SK-N-SH (cell line): ENCODE measurements around the gene GRIN2A. TPM values are rescaled to one million over a fixed set of nuclear protein-coding genes. Genes with fewer than 3 reads are reported as not detected.

Experiments used
- CTCF ChIA-PET: fragments of 300-600, 350-600 bp; formaldehyde crosslinking; extraction: SDS; loops from one replicate; lab custom pipeline; 2021; lab: Yijun Ruan, JAX
- POLR2A ChIA-PET: fragments of 350-600 bp; sonication (Branson Sonifier 250); formaldehyde crosslinking; extraction: SDS; loops from one replicate; lab custom pipeline; 2020; ENCODE audit warnings: antibody characterized with exemption, inconsistent platforms; lab: Yijun Ruan, JAX
- DNase-seq: peaks from one replicate; pipeline ENCODE4 v3.0.0; 2012
- H2AFZ ChIP-seq: fragments of 200-600 bp; sonication (generic); 2 replicates; pipeline ENCODE4 v1.8.1; 2016; ENCODE audit warnings: antibody characterized with exemption, mild to moderate bottlenecking, low read depth
- H3F3A ChIP-seq: fragments of 200-600 bp; sonication (generic); replicated peaks from 2 replicates; pipeline ENCODE3; 2016; ENCODE audit warnings: antibody characterized with exemption, mild to moderate bottlenecking; ENCODE audit not compliant: insufficient read depth
- H3K27ac ChIP-seq, 2 experiments: fragments of 200-500 bp in 1 of 2; fragments of 200-600 bp in 1 of 2; sonication (Bioruptor generic) in 1 of 2; sonication (generic), shearing (Covaris generic) in 1 of 2; 2 replicates each; pipeline versions ENCODE4 v1.5.1 to v1.6.1; 2014 to 2016; ENCODE audit warnings: low read depth in 2 of 2, inconsistent platforms in 1 of 2, low read length in 1 of 2, mild to moderate bottlenecking in 1 of 2, mixed read lengths in 1 of 2
- H3K27me3 ChIP-seq: fragments of 200-600 bp; sonication (generic), shearing (Covaris generic); 2 replicates; pipeline ENCODE4 v1.6.1; 2016; ENCODE audit warnings: mixed run types; ENCODE audit not compliant: insufficient read depth
- H3K36me3 ChIP-seq, 2 experiments: fragments of 200-500 bp in 1 of 2; fragments of 200-600 bp in 1 of 2; sonication (Bioruptor generic) in 1 of 2; sonication (generic) in 1 of 2; replicated peaks in 1 of 2; 2 replicates each; pipeline versions ENCODE3 to v1.5.1; 2014 to 2016; ENCODE audit warnings: low read length in 1 of 2, mild to moderate bottlenecking in 1 of 2; ENCODE audit not compliant: insufficient read depth in 2 of 2, control insufficient read depth in 1 of 2
- H3K4me1 ChIP-seq, 2 experiments: fragments of 200-500 bp in 1 of 2; fragments of 200-600 bp in 1 of 2; sonication (Bioruptor generic) in 1 of 2; sonication (generic), shearing (Covaris generic) in 1 of 2; 2 replicates each; pipeline versions ENCODE4 v1.5.1 to v1.6.1; 2014 to 2016; ENCODE audit warnings: low read depth in 1 of 2, low read length in 1 of 2, mixed run types in 1 of 2; ENCODE audit not compliant: insufficient read depth in 2 of 2, control insufficient read depth in 1 of 2
- H3K4me2 ChIP-seq: fragments of 200-600 bp; sonication (generic), shearing (Covaris generic); 2 replicates; pipeline ENCODE4 v1.6.1; 2017; ENCODE audit warnings: mixed run types
- H3K4me3 ChIP-seq, 2 experiments: fragments of 200-500 bp in 1 of 2; fragments of 200-600 bp in 1 of 2; sonication (Bioruptor generic) in 1 of 2; sonication (generic), shearing (Covaris generic) in 1 of 2; 2 replicates each; pipeline versions ENCODE4 v1.5.1 to v1.8.1; 2014 to 2016; ENCODE audit warnings: low read depth in 2 of 2, inconsistent platforms in 1 of 2, low read length in 1 of 2, mild to moderate bottlenecking in 1 of 2, mixed read lengths in 1 of 2, moderate library complexity in 1 of 2
- H3K79me2 ChIP-seq: fragments of 200-600 bp; sonication (generic); 2 replicates; pipeline ENCODE4 v1.8.1; 2017; ENCODE audit warnings: mild to moderate bottlenecking; ENCODE audit not compliant: insufficient read depth
- H3K9ac ChIP-seq: fragments of 200-600 bp; sonication (generic); 2 replicates; pipeline ENCODE4 v1.6.1; 2017; ENCODE audit warnings: mixed run types
- H3K9me2 ChIP-seq: fragments of 200-600 bp; sonication (generic); 2 replicates; pipeline ENCODE4 v1.6.1; 2017; ENCODE audit warnings: mixed run types
- H3K9me3 ChIP-seq: fragments of 200-600 bp; sonication (generic); 2 replicates; pipeline ENCODE4 v1.6.1; 2017; ENCODE audit warnings: mixed run types, mild to moderate bottlenecking, moderate library complexity
- H4K20me1 ChIP-seq: fragments of 200-600 bp; sonication (generic); 2 replicates; pipeline ENCODE4 v1.6.1; 2017; ENCODE audit warnings: mild to moderate bottlenecking, mixed run types; ENCODE audit not compliant: insufficient read depth
- CHD2 ChIP-seq: fragments of 150-350 bp; IDR thresholded peaks from 2 replicates; pipeline ENCODE4 v1.6.1; 2018; ENCODE audit warnings: low read length; ENCODE audit not compliant: partially characterized antibody
- ELF1 ChIP-seq: IDR thresholded peaks from 2 replicates; pipeline ENCODE4 v1.4.0; 2012
- EZH2phosphoT487 ChIP-seq: fragments of 200-600 bp; sonication (generic); IDR thresholded peaks from 2 replicates; pipeline ENCODE4 v1.6.1; 2017; ENCODE audit warnings: low read depth, mixed run types, mild to moderate bottlenecking, antibody characterized with exemption, moderate library complexity, borderline replicate concordance
- FOXJ3 ChIP-seq: sonication (generic); formaldehyde crosslinking; IDR thresholded peaks from 2 replicates; pipeline ENCODE4 v1.5.1; 2020; ENCODE audit warnings: mild to moderate bottlenecking, missing genetic modification reagents
- FOXM1 ChIP-seq: IDR thresholded peaks from 2 replicates; pipeline ENCODE4 v1.4.0; 2012; ENCODE audit warnings: low read depth, mild to moderate bottlenecking
- GATA2 ChIP-seq: sonication (generic); formaldehyde crosslinking; IDR thresholded peaks from 2 replicates; pipeline ENCODE4 v1.5.0; 2020; ENCODE audit warnings: mild to moderate bottlenecking, missing genetic modification reagents
- JUND ChIP-seq: IDR thresholded peaks from 2 replicates; pipeline ENCODE4 v1.4.0; 2012
- MAX ChIP-seq: IDR thresholded peaks from 2 replicates; pipeline ENCODE4 v1.4.0; 2012; ENCODE audit warnings: low read depth
- MXI1 ChIP-seq: IDR thresholded peaks from 2 replicates; pipeline ENCODE4 v1.6.1; 2012; ENCODE audit warnings: mild to moderate bottlenecking, low read depth, low read length, improper control_type of control experiment
- NFIC ChIP-seq: IDR thresholded peaks from 2 replicates; pipeline ENCODE4 v1.4.0; 2012; ENCODE audit warnings: borderline replicate concordance
- RAD21 ChIP-seq: IDR thresholded peaks from 2 replicates; pipeline ENCODE4 v1.6.1; 2012; ENCODE audit warnings: mild to moderate bottlenecking, low read length
- REST ChIP-seq: IDR thresholded peaks from 2 replicates; pipeline ENCODE4 v1.6.1; 2012; ENCODE audit warnings: mild to moderate bottlenecking, low read depth, low read length, moderate library complexity
- RFX5 ChIP-seq: IDR thresholded peaks from 2 replicates; pipeline ENCODE4 v1.6.1; 2012; ENCODE audit warnings: mild to moderate bottlenecking, improper control_type of control experiment, low read length
- SIN3A ChIP-seq: IDR thresholded peaks from 2 replicates; pipeline ENCODE4 v1.6.1; 2012; ENCODE audit warnings: low read depth, mild to moderate bottlenecking, low read length, moderate library complexity, borderline replicate concordance
- SMC3 ChIP-seq: IDR thresholded peaks from 2 replicates; pipeline ENCODE4 v1.6.1; 2012; ENCODE audit warnings: low read depth, low read length, improper control_type of control experiment
- TCF12 ChIP-seq: IDR thresholded peaks from 2 replicates; pipeline ENCODE4 v1.4.0; 2012
- TEAD4 ChIP-seq: IDR thresholded peaks from 2 replicates; pipeline ENCODE4 v1.4.0; 2012; ENCODE audit warnings: mild to moderate bottlenecking, borderline replicate concordance; ENCODE audit not compliant: insufficient read depth
- YY1 ChIP-seq: IDR thresholded peaks from 2 replicates; pipeline ENCODE4 v1.4.0; 2012; ENCODE audit warnings: low read depth, mild to moderate bottlenecking
- ZBTB33 ChIP-seq: IDR thresholded peaks from 2 replicates; pipeline ENCODE4 v1.4.0; 2012; ENCODE audit warnings: low read depth, borderline replicate concordance
- WGBS: methylation state at CpG from one replicate; pipeline ENCODE4 v1.1.6; 2017; ENCODE audit warnings: low lambda C conversion rate; 5-methylcytosine and 5-hydroxymethylcytosine counted together
- polyA plus RNA-seq, 3 experiments: library from polyadenylated mRNA; depleted of rRNA; stranded (reverse); fragments of >200 nt; gene quantifications; 2 replicates each; pipeline ENCODE4 v1.2.3, GENCODE V29; 2012
- TF ChIP-seq, protein P1 (sequence below): fragments of 150-350 bp; IDR thresholded peaks from 2 replicates; pipeline ENCODE4 v1.6.1; 2017; ENCODE audit warnings: antibody characterized with exemption, low read length, low read depth, borderline replicate concordance
- TF ChIP-seq, protein P2 (sequence below): fragments of 150-350 bp; IDR thresholded peaks from 2 replicates; pipeline ENCODE4 v1.6.1; 2016; ENCODE audit warnings: mild to moderate bottlenecking, low read depth, low read length

The GRIN2A gene
- polyA plus RNA-seq, 1 of the 3 experiments (the other 2 are of a cell fraction) = not detected

GRCh38 chr16:10169031-10169430, 13.2 kb downstream of the GRIN2A start:
- no peaks in the 10 kb centered on the region for H3F3A ChIP-seq
- H3K27ac ChIP-seq = no peak overlapping the region
- H4K20me1 ChIP-seq = no peaks in the 10 kb centered on the region
- WGBS = 29% methylated on average over 3 of the region's 3 CpGs
- ChIA-PET POLR2A (no interaction called here), CTCF (no interaction called here)
- H3K9me2 ChIP-seq = no peaks in the 10 kb centered on the region
- TF ChIP-seq RAD21 (no peak), TEAD4 (no peak), MXI1 (no peak), TCF12 (no peak), SMC3 (no peak), NFIC (no peak), FOXJ3 (CRISPR knock-in tag) (no peak)
- no peak for DNase-seq
- H2AFZ ChIP-seq = no peak overlapping the region
- H3K4me1 ChIP-seq = no peaks in the 10 kb centered on the region
- no peak overlapping the region for H3K4me2 ChIP-seq
- H3K36me3 ChIP-seq = no peaks in the 10 kb centered on the region
- H3K9me3 ChIP-seq = no peaks in the 10 kb centered on the region
- H3K79me2 ChIP-seq = no peaks in the 10 kb centered on the region
- no peak overlapping the region for H3K4me3 ChIP-seq
- H3K27me3 ChIP-seq = no peaks in the 10 kb centered on the region
- H3K9ac ChIP-seq = no peak overlapping the region

GRCh38 chr16:10168258-10168657, 14.0 kb downstream of the GRIN2A start:
- TF ChIP-seq YY1 = no peak
- TF ChIP-seq, protein P1, sequence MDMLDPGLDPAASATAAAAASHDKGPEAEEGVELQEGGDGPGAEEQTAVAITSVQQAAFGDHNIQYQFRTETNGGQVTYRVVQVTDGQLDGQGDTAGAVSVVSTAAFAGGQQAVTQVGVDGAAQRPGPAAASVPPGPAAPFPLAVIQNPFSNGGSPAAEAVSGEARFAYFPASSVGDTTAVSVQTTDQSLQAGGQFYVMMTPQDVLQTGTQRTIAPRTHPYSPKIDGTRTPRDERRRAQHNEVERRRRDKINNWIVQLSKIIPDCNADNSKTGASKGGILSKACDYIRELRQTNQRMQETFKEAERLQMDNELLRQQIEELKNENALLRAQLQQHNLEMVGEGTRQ = no peak
- no peak for TF ChIP-seq ELF1
- no peak for TF ChIP-seq SIN3A
- TF ChIP-seq REST = no peak
- TF ChIP-seq JUND = no peak
- no peak for TF ChIP-seq ZBTB33
- TF ChIP-seq RFX5 = no peak
- no peak for TF ChIP-seq EZH2phosphoT487
- TF ChIP-seq SMC3 = no peak
- no peak for TF ChIP-seq TCF12
- no peak for TF ChIP-seq MAX
- TF ChIP-seq MXI1 = no peak
- TF ChIP-seq CHD2 = no peak
- no peak for TF ChIP-seq FOXM1
- TF ChIP-seq, protein P2, sequence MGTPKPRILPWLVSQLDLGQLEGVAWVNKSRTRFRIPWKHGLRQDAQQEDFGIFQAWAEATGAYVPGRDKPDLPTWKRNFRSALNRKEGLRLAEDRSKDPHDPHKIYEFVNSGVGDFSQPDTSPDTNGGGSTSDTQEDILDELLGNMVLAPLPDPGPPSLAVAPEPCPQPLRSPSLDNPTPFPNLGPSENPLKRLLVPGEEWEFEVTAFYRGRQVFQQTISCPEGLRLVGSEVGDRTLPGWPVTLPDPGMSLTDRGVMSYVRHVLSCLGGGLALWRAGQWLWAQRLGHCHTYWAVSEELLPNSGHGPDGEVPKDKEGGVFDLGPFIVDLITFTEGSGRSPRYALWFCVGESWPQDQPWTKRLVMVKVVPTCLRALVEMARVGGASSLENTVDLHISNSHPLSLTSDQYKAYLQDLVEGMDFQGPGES = no peak
- TF ChIP-seq GATA2 (CRISPR knock-in tag) = no peak
- TF ChIP-seq, all 33 proteins: peak for 0
- POLR2A ChIA-PET = no interaction called here
- Histone ChIP-seq H2AFZ (no peak overlapping the region), H3K79me2 (no peaks in the 10 kb centered on the region), H3F3A (no peaks in the 10 kb centered on the region), H3K9ac (no peak overlapping the region), H3K4me1 (no peaks in the 10 kb centered on the region), H3K36me3 (no peaks in the 10 kb centered on the region), H3K4me3 (no peak overlapping the region), H4K20me1 (no peaks in the 10 kb centered on the region), H3K27ac (no peak overlapping the region), H3K4me2 (no peak overlapping the region), H3K9me2 (no peaks in the 10 kb centered on the region), H3K27me3 (no peaks in the 10 kb centered on the region), H3K9me3 (no peaks in the 10 kb centered on the region)
- DNase-seq = no peak
- CTCF ChIA-PET = interaction anchor here (0.7 kb wide), 1 partner anchor 15 kb away, joined by 3 read pairs; no protein-coding TSS in a partner anchor
- 31% methylated on average over 1 of the region's 1 CpG for WGBS
